Activated CD4-positive, alpha-beta T cell treated with anti-CD3 and anti-CD28 coated beads for 4 hours (primary cell): ENCODE data around the gene KAT6B.

Experiments
- DNase-seq, 2 donors: peaks; one replicate each; pipeline ENCODE4 v3.0.0-alpha.2; 2020

Gene KAT6B

GRCh38 chr10:74991435-74991834, 165.0 kb downstream of the KAT6B start:
- DNase-seq = no peak

GRCh38 chr10:74992068-74992467, 165.7 kb downstream of the KAT6B start:
- no peak for DNase-seq

- DNase-seq = no peak
These were observed 167.2 kb downstream of the KAT6B start for GRCh38 chr10:74993649-74994048.

- no peak for DNase-seq
These were observed 168.5 kb downstream of the KAT6B start for GRCh38 chr10:74994854-74995253.

DNA sequence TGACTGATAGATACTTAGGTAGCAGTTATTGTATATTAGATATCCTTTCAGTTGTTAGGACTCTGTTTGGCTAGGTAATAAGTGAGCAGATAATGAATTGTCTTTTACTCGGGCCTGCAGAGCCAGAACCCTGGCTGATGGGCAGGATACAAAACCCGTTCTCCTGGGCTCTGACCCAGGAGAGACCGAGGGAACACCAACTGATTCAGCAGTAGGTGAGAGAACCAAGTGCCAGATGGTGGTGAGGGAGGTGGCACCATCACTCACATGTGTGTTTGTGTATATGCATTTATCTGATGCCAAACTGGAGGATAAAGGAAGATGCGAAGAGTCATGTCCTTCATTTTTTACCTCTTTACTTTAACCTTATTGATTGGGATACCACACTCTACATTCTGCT, 169.4 kb downstream of the KAT6B start:
- no peak for DNase-seq

DNA sequence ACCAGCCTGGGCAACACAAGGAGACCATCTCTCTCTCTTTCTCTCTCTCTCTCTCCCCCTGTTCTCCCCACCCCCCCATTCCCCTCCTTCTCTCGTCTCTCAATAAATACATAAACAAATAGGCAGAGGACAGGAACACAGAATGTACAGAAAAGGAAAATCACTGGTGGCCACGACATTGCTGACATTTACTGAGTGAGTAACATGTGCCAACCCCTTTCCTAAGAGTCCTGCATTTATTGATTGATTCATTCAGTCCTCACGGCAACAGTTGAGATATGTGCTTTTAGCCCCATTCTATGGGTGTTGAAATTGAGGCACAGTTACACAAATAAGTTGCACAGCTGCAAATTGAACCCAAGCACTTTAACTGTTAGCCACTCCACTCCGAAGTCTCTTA, 170.8 kb downstream of the KAT6B start:
- no peak for DNase-seq

DNA sequence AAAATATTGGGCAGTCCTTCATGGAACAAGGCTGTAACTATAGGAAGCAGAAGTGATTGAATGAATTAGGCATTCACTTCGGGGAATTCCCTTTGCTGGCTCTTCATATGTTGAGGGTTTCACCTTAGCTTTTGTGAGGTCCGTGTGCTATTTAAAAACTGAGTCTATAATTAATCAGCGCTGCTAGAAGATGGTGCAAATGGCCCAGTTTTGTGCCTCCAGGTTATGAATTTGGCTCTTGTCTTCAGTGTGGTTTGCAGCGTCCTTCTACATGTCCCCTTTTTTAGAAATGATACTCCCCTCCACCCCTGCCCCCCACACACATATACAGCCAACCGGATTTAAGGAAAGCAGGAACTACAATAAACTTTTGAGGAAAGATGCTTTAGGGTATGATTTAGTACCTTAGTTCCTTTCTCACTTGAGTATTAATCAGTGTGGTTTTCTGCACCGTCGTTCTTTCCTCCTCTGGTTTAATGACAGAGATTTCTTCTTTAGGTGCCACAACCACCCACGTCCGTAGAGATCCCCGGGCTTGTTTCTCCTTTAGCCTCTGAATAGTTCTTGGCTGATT, 174.4 kb downstream of the KAT6B start:
- DNase-seq = no peak

DNA sequence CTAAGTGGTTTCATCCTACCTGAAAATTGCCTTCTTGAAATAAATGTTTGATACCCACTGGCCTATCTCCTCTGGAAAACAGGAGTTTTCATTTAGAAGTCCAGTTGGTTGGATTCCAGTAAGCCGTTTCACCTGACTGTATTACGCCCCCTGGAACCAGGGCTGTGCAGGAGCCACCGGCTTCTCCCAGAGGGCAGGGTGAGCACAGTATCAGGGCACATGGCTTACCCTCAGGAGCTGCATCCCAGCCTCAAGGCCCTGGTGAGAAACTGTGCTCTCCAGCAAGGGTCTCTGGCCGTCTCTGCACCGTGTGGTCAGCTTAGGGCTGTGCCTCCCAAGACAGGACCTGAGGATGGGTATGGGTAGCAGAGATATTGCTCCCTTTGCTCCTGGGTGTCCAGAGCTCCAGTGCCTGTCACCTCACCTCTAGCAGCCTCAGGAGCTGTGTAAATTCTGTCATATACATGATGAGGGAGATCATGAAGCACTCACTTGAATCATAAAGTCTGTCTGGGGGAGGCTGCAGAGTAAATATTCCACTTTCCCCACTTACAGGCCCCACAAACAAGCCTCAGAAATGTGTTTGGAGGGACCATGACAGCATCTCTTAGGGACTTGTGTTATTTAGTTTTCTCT, 175.4 kb downstream of the KAT6B start:
- DNase-seq = no peak

DNA sequence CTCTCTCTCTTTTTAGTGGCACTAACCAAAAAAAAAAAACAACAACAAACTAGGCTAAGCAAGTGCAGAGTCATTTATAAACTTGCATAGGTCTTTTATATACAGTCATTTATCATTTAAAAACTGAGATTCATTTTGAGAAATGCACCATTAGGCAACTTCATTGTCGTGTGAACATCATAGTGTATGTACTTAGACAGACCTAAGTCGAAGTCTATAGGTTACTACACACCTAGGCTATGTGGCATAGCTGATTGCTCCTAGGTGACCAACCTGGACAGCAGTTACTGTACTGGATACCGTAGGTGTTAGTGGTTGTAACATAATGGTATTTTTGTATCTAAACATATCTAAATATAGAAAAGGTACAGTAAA, 175.9 kb downstream of the KAT6B start:
- DNase-seq = no peak

DNA sequence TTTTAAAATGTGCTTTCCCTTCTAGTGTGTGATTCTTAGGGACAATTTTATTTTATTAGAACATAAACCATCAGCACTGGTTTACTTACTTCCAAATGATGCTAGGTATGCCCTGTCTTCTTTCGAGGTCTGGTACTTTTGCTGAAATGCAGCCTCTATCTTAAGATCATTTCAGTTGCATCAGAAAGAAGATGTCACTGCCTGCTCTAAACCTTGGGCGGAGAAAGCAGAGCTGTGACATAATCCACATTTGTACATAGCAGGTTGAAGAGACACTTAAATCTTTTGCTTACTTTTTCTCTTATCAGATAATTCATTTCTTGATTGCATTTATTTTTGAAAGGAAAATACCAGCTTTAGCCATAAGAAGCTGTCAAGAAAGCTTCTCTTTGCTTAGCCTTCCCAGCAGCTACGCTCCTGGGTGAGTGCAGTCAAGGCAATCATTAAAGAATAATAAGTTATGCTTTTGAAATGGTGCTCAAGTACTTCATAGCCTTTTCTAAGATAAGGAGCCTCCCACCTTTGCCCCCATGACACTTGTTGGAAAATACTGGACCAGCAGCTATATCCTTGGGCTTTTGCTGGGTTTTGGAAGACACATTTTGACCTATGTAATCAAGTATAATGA, 176.7 kb downstream of the KAT6B start:
- no peak for DNase-seq

GRCh38 chr10:75003891-75004290, 177.5 kb downstream of the KAT6B start:
- no peak for DNase-seq

GRCh38 chr10:75007646-75008045, 181.2 kb downstream of the KAT6B start:
- DNase-seq = no peak

- DNase-seq = no peak
These were observed 182.6 kb downstream of the KAT6B start for GRCh38 chr10:75008952-75009351.

DNA sequence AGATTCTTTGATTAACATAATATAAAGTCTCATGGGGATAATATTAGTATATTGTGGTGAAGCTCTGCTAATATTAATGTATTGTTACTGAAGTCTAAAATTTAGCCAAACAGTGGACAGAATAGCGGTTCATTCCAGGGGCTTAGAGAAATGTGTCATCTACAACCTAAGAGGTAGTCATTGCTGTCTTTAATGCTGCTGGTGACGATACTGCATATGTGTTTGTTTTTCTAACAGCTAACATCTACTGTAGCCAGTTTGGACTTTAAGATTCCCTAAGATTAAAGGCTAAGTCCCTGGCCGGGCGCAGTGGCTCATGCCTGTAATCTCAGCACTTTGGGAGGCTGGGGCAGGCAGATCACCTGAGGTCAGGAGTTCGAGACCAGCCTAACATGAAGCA, 183.0 kb downstream of the KAT6B start:
- no peak for DNase-seq

- DNase-seq = no peak
These were observed 184.0 kb downstream of the KAT6B start for GRCh38 chr10:75010373-75010772.

DNA sequence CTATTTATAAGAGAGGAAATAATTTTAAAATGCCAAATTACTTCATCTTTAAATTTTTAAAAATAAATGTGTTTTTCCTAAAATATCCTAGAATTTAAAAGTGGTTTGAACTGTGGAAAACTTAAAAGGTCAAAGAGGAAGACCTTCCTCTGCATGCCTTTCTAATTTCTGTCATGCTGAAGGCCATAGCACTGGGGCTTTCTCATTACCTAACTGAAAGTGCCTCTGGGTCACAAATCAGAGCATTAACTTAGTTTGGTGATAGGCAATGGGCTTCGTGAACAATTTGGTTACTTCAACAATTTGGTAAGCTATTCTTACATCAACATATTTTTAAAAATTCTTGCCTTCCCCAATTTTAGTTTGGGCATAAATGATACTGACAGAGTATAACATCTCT, 184.8 kb downstream of the KAT6B start:
- DNase-seq = no peak

DNA sequence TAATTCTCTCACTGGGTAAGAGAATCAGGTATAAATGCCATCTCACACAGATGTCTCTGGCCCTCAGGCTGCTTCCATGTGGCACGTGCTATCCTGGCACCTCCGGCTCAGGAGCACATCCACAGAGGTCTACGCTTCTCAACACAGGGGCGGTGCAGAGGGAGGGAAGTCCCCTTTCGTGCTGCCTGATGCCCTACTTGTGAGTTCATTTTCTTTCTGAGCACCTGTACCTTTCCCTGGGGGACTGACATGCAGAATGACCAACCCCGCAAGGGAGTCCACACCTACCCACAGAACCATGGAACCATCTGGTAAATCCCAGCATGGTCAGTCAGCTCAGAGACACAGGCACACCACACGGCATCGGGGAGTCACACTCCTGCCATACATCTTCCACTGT, 186.1 kb downstream of the KAT6B start:
- no peak for DNase-seq

DNA sequence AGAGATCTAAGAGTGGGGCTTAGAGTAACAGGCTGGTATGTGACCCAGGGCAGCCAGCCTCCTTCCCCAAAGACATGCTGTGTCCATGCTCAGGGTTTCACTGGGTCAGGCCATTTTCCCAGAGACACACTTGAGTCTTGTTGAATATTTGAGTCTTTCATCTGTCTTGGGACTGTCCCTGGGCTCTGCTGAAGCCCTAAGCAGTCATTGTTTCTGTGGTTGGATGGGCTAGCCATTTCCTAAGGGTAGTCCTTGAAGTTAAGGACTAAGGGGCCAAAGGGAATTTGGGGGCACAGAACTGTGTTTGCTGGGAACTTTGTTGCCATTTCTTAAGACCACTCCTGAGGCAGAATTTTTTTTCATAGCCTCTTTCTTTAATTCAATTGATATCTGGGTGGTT, 186.6 kb downstream of the KAT6B start:
- no peak for DNase-seq

DNA sequence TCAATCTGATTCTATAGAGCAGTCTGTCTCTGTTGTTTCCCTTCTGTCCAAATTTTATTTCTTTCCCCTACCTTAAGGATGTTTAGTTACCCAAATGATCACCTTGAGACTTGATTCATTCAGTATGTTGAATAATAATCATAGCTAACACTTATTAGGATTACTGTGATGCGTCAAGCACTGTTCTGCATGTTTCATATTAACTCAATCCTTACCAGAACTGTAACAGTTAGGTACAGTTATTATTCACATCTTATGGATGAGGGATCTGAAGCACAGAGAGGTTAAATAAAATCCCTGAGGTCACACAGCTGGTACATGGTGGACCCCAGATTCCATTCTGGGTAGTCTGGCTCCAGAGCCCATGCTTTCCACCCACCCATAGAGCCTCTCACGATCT, 187.1 kb downstream of the KAT6B start:
- no peak for DNase-seq

DNA sequence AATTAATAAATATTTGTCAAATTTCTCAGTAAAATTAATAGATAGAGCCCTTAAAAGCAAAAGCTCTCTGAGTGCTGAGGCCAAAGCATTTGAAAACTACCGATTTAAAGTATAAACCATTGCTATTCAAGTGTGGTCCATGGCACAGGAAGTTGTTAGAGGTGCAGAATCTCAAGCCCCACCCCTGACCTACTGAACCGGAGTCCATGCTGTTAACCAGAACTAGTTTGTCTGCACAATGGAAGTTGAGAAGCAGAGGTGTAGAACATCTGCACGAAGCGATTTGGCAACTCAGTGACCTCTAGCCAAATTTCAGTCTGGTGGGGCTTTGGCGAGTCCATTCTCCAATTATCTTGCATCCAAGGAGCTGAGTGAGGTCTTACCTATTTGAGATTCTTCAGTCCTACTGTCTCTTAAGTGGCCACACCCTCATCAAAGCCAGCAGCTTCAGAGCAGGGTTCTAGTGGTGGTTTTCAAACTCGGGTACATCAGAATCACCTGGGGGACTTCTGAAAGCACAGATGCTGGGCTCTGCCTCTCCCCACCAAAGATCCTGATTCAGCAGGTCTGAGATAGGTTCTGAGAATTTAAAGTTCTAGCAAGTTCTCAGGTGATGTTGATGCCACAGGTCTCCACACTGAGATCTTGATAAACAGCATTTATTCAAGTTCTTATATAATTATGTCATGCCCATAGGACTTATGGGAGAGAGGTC, 188.3 kb downstream of the KAT6B start:
- DNase-seq = no peak

GRCh38 chr10:75015442-75015841, 189.0 kb downstream of the KAT6B start:
- DNase-seq = no peak

- no peak for DNase-seq
These were observed 189.9 kb downstream of the KAT6B start for GRCh38 chr10:75016325-75016724.

DNA sequence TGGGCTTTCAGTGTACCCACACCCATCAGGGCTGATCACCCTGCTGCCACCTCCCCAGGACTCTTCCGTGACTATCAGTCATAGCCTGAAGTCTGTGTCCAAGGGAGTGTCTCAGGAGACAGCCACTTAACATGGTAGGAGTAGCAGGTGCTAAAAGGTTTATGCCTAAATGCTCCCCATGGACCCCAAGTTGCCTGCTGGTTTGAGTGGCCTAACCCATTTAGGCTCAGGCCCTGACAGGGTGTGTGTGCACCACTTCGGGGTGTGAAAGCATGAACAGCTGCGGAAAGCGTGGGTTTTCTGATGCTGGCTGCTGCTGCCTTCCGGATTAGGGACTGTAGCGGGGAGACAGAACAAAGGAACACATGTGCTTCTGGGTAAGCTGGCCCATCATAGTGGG, 191.9 kb downstream of the KAT6B start:
- DNase-seq = peak in 1 of 2 donors; percentile 20

- DNase-seq = no peak
These were observed 192.4 kb downstream of the KAT6B start for GRCh38 chr10:75018686-75019307.
